GM19468 (cell line): Measurements from ENCODE around the gene PTGDS.

Experiments used
- ATAC-seq: cut with Tn5 transposase; IDR thresholded peaks from one replicate; pipeline ENCODE4 v1.9.1; 2021; ENCODE audit warnings: mild to moderate bottlenecking, moderate library complexity, moderate number of reproducible peaks; ENCODE audit not compliant: unreplicated experiment; ENCODE audit errors: extremely low read depth

The PTGDS gene

DNA sequence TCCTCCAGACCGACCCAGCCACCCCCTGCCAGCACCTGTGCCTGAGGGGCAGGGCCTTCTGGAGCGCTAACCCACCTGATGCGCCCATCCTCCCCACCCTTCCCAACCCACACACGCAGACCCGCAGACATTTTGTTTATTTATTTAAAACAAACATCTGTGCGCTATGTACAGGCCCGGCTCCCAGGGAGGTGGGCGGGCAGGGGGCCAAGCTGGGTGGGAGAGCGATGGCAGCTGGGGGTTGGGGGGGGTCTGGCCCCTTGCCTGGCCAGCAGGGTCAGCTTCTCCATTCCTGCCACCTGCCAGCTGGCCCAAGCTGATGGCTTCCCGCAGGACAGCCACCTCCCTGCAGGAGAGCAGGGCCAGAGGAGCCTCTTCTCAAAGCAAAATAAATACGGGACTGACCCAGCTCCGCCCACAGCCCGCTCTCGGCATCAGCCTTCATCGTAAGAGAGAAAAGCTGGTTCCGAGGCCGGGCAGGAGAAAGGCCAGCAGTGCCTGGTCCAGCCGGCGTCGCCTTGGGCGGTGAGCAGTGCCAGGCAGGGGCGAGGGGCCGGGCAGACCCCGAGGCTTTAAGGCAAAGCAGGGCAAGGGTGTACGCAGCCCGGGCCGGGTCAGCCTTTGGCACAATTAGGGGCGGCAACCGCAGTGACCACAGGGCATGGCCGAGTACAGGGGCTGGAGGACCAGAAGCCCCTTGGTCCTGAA is 30.0 kb downstream of the PTGDS start:
- no peak for ATAC-seq

GRCh38 chr9:137007816-137008270 is 30.5 kb downstream of the PTGDS start:
- no peak for ATAC-seq

DNA sequence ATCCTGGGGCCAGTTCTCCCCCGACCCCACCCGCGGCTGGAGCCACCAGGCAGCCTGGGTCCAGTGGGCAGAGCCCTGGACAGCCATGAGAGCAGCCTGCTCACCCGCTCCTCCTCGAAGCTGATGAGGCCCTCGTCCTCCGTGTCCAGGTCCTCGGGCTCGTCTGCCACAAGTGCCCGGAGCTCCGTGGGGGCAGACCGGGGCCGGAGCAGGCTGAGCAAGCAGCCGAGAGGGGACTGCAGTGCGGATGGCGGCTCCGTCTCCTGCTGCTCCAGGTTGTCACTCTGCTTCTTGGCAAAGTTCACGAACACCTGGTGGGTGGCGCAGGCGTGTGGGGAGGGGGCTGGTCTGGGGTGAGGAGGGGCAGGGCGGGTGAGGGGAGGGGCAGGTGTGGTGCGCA is 31.0 kb downstream of the PTGDS start:
- ATAC-seq, result no peak

DNA sequence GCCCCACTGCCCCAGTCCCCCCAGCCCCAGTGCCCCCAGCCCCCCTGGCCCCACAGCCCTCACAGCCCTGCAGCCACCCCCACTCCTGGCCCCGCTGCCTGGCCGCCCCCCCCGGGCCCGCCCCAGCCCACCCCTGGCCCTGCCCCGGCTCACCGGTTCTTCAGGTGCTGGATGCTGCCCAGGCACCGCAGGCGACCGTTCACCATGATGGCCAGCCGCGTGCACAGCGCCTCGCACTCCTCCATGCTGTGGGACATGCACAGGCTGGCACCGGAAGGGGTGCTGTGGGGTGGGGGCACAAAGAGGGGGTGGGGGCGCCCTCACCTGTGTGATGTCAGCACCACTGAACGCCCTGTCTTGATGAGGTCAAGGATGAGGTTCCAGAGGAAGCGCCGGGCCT is 31.9 kb downstream of the PTGDS start:
- ATAC-seq, result no peak

DNA sequence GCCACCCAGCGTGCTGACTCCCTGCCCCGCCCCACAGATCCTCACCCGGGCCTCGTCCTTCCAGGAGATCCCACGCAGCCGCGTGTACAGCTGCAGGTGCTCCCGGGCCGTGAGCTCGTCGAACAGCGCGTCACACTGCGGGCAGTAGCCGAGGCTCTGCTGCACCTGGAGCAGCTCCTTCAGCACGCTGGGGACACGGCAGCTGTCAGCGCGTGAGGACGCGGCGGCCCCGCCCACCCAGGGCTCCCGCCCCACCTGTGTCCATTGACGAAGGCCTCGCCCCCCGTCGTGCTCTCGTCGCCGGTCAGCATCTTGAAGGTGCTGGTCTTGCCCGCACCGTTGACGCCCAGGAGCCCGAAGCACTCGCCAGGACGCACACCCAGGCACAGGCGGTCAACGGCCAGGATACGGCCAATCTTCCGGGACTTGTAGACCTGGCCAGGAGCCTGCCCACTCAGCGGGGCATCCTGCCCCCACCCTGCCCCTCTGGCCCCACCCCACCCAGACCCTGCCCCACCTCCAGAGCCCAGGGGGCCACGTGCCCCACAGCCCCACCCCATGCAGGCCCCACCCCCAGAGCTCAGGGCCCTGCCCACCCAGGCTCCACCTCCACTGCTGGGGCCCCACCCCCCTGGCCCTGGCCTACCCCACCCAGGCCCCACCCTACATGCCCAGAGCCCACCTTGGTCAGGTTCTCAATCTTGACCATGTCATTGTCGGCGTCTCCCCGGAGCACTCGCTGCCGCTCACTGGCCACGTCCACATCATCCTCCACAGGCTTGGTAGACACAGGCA is 32.8 kb downstream of the PTGDS start:
- no peak for ATAC-seq

- ATAC-seq, result no peak
These were observed 33.9 kb downstream of the PTGDS start for GRCh38 chr9:137011156-137011555.

DNA sequence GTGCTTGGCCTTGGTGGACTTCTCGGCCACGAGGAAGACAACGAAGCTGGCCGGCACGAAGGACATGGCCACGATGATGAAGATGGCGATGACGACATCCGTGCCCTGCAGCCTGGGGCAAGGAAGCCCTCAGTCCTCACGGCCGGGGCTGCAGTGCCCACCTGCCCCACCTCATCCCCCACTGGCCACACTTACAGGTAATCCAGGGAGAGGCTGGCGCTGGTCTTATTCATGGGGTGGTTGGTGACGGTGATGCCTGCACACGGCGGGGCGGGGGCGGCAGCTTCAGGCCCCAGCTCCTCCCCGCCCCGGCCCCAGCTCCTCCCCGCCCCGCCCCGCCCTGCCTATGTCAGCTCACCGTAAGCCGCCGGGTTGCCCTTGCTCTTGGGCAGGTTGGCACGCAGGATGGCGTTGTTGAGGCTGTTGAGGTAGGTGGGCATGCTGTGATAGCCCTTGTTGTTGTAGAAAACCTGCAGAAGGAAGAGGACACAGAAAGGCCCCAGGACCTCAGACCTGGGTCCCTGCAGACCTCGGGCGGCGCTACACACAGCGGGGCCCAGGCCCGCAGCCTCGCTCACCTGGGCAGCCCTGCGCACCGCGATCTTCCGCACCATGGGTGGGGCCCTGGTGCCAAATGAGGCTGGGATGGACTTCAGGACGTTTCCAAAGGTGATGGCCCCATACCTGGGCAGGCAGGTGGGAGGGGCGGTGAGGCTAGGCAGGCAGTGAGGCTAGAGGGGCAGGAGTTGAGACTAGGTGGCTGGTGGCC is 34.8 kb downstream of the PTGDS start:
- ATAC-seq, result no peak

- ATAC-seq, result no peak
These were observed 35.6 kb downstream of the PTGDS start for GRCh38 chr9:137012694-137013570.

GRCh38 chr9:137013571-137013940 is 36.3 kb downstream of the PTGDS start:
- ATAC-seq, result no peak

GRCh38 chr9:137014166-137014565 is 36.9 kb downstream of the PTGDS start:
- no peak for ATAC-seq

- ATAC-seq, result no peak
These were observed 37.7 kb downstream of the PTGDS start for GRCh38 chr9:137014776-137015539.

DNA sequence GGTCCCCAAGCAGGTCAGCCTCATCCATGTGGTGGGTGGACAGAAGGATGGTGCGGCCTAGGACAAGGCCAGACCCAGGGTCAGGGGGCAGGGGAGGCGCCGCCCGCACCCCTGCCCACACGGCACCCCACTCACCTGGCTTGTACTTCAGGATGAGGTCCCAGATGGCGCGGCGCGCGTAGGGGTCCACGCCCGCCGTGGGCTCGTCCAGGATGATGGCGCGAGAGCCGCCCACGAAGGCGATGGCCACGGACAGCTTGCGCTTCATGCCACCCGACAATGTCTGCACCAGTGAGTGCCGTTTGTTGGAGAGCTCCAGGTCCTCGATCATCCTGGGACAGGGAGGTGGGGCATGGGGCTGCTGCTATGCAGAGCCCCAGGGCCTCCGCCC is 38.2 kb downstream of the PTGDS start:
- no peak for ATAC-seq

DNA sequence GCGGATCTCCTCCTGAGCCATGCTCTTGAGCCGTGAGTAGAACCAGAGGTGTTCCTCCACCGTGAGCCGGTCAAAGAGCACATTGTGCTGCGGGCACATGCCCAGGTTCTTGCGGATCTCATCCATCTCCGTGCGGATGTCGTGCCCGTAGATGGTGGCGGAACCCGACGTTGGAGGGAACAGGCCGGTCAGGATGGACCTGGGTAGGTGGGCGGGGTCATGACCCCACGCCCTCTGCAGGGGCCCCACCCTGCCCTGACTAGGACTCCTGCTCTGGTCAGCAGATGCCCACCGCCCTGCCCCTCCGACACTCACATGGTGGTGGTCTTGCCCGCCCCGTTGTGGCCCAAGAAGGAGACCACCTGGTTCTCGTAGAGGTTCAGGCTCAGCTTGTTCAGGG is 38.7 kb downstream of the PTGDS start:
- ATAC-seq, result no peak

GRCh38 chr9:137016436-137016835 is 39.1 kb downstream of the PTGDS start:
- ATAC-seq, result no peak

GRCh38 chr9:137017071-137017470 is 39.8 kb downstream of the PTGDS start:
- no peak for ATAC-seq

GRCh38 chr9:137017791-137018497 is 40.6 kb downstream of the PTGDS start:
- ATAC-seq, result no peak

DNA sequence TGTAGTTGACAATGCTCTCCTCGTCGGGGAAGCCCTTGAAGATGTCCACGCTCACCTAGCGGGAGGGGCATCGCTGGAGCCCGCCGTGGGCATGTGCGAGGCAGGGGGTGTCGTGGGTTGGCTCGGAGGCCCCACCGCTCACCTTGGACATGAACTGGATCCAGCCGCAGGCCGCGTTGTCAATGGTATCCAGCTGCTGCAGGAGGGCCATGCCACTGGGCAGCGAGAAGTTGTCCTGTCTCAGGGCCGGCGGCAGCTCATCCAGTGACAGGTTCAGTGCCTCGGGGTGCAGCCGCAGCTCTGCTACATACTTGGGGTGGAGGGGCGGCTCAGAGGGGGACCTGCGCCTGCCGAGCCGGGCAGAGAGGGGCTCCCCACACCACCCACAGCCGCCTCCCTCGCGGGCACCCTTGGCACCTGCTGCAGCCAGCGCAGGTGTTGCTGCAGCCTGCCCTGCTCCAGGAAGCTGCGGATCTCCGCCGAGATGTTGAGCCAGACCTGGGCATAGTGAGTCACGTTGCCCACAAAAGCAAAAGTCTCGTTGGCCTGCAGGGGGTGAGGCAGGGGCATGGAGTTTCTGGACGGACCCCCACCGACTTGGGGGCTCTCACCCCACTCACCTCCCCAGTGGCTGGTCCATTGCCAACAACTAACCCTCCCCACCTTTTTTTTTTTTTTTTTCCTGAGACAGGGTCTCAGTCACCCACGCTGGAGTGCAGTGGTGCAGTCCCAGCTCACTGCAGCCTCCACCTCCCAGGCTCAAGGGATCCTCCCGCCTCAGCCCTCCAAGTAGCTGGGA is 41.7 kb downstream of the PTGDS start:
- ATAC-seq, result no peak
